ENCODE data around the gene PAK4. TPM values are rescaled to one million over a fixed set of nuclear protein-coding genes. Genes with fewer than 3 reads are reported as not detected.
A peak's percentile ranks its signal among the peaks of the same experiment; 100 is the strongest.

Gene PAK4
- total and polyA plus RNA-seq, 9 of the 15 experiments (the other 6 are each of a cell fraction or from before 2014, with no cell fraction given) = 0.21 to 33.5 (median 5.8) TPM

DNA sequence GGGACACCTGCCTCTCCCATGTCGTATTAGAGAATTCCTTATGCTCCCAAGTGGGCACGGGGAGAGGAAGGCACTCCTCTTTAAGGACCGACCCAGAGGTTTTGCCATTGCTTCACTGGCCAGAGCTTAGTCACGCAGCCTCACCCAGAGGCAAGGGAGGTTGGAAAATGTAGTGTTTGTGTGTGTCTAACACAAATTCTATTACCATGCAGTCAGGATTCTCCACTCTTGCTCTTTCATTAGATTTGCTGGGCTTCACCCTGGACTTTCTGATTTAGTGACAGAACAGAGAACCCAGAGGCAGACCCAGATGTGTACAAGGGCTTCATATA is 56.6 kb downstream of the PAK4 start (continued):
- TF ChIP-seq, protein P1, sequence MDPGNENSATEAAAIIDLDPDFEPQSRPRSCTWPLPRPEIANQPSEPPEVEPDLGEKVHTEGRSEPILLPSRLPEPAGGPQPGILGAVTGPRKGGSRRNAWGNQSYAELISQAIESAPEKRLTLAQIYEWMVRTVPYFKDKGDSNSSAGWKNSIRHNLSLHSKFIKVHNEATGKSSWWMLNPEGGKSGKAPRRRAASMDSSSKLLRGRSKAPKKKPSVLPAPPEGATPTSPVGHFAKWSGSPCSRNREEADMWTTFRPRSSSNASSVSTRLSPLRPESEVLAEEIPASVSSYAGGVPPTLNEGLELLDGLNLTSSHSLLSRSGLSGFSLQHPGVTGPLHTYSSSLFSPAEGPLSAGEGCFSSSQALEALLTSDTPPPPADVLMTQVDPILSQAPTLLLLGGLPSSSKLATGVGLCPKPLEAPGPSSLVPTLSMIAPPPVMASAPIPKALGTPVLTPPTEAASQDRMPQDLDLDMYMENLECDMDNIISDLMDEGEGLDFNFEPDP (CRISPR knock-in tag; IDR thresholded peaks at IDR 0.05) = no peak
- TF ChIP-seq TCF3 (CRISPR knock-in tag; IDR thresholded peaks at IDR 0.05) (no peak), RFX1 (IDR thresholded peaks at IDR 0.05) (no peak), RAD21 (CRISPR knock-in tag; conservative IDR thresholded peaks at IDR 0.05 in 1 of 2, IDR thresholded peaks at IDR 0.05 in 1 of 2) (no peak), CBFA2T2 (conservative IDR thresholded peaks at IDR 0.05) (no peak)
- TF ChIP-seq, protein P2, sequence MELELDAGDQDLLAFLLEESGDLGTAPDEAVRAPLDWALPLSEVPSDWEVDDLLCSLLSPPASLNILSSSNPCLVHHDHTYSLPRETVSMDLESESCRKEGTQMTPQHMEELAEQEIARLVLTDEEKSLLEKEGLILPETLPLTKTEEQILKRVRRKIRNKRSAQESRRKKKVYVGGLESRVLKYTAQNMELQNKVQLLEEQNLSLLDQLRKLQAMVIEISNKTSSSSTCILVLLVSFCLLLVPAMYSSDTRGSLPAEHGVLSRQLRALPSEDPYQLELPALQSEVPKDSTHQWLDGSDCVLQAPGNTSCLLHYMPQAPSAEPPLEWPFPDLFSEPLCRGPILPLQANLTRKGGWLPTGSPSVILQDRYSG (tag; conservative IDR thresholded peaks at IDR 0.05; ENCODE audit: low read depth) = no peak

DNA sequence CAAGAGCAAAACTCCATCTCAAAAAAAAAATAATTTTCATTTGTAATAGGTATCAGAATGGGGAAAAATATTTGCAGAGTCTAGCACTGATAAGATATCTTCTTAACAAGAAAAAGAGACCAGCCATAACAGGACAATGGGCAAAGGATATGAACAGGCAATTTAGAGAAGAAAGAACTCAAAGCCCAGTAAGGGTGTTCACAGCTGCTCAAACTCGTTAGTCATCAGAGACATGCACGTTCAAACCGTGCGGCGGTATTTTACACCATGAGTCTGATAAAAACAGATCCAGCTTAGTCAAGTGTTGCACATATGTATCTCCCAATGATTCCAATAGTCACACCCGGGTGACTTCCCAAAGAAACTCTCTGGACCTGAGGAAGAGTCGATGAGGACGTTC is 57.5 kb downstream of the PAK4 start:
- in situ Hi-C loops (cut with MboI) (no loop called here), intact Hi-C loops (cut with micrococcal nuclease) (no loop called here)
- CTCF ChIA-PET (ENCODE audit: low intra/inter-chr PET ratio) = interaction anchor here (0.7 kb wide), 1 partner anchor 642 kb away, joined by 3 read pairs; no protein-coding TSS in a partner anchor
- no peaks in the 10 kb centered on the region for H3K79me2 ChIP-seq (ENCODE audit: control insufficient read depth, insufficient read depth, low read length)
- H3K9me3 ChIP-seq (replicated peaks; ENCODE audit: control insufficient read depth, insufficient read depth, low read depth, low read length) = no peaks in the 10 kb centered on the region
- FAIRE-seq (peak; percentile 74), DNase-seq (ENCODE audit: extremely low read depth in 1 of 4, low spot score in 3 of 4) (peak in 2 of 4 experiments; percentile 39 to 43), ATAC-seq (peak; percentile 33; the same call in 2 of the 3 replicates)
- H3K36me3 ChIP-seq (ENCODE audit: control insufficient read depth, insufficient read depth, low read length) = peaks cover 13% of the 10 kb centered on the region; the same call in 2 of the 3 replicates
- H3K27ac ChIP-seq (ENCODE audit: extremely low read depth, low read depth, low read length) = peak overlapping the region; percentile 24; the same call in 1 of the 3 replicates
- no peak overlapping the region for H2AFZ ChIP-seq (ENCODE audit: low read depth, low read length)
- peaks cover 0 to 14% of the 10 kb centered on the region in 2 experiments; a peak in 3 of 5 replicates for H3K4me1 ChIP-seq (replicated peaks in 1 of 2; ENCODE audit: control insufficient read depth in 2 of 2, insufficient read depth in 2 of 2, low read length in 2 of 2)
- no peak overlapping the region for H3K4me3 ChIP-seq
- POLR2A ChIA-PET = interaction anchor here (1.1 kb wide), 1 partner anchor 46 kb away, joined by 4 read pairs; no protein-coding TSS in a partner anchor
- H3K9me1 ChIP-seq (ENCODE audit: control insufficient read depth, insufficient read depth, low read length) = no peaks in the 10 kb centered on the region
- H4K20me1 ChIP-seq (replicated peaks; ENCODE audit: control insufficient read depth, insufficient read depth, low read length) = no peaks in the 10 kb centered on the region; the same call in 1 of the 2 replicates
- BruUV-seq (replicated peaks) = no TSS peak
- WGBS (ENCODE audit: insufficient coverage, low coverage, missing lambda C conversion rate) = 18% methylated on average over 8 of the region's 8 CpGs
- H3K27me3 ChIP-seq (ENCODE audit: control insufficient read depth in 2 of 2, insufficient read depth in 2 of 2, low read length in 2 of 2) = no peaks in the 10 kb centered on the region
- H3K4me2 ChIP-seq (ENCODE audit: insufficient read depth, low read length) = peak overlapping the region; percentile 20; the same call in 1 of the 2 replicates
- H3K9ac ChIP-seq (ENCODE audit: insufficient read depth in 1 of 2, low read depth in 2 of 2, low read length in 2 of 2) = no peak overlapping the region
- TF ChIP-seq BHLHE40 (IDR thresholded peaks at IDR 0.05; ENCODE audit: low read length) (peak; percentile 74), ZNF77 (CRISPR knock-in tag; IDR thresholded peaks at IDR 0.05) (no peak), MAFF (IDR thresholded peaks at IDR 0.05; ENCODE audit: low read length) (no peak), GABPB1 (CRISPR knock-in tag; IDR thresholded peaks at IDR 0.05) (no peak), EP300 (IDR thresholded peaks at IDR 0.05; ENCODE audit: low read length) (no peak)
- TF ChIP-seq, protein P3, sequence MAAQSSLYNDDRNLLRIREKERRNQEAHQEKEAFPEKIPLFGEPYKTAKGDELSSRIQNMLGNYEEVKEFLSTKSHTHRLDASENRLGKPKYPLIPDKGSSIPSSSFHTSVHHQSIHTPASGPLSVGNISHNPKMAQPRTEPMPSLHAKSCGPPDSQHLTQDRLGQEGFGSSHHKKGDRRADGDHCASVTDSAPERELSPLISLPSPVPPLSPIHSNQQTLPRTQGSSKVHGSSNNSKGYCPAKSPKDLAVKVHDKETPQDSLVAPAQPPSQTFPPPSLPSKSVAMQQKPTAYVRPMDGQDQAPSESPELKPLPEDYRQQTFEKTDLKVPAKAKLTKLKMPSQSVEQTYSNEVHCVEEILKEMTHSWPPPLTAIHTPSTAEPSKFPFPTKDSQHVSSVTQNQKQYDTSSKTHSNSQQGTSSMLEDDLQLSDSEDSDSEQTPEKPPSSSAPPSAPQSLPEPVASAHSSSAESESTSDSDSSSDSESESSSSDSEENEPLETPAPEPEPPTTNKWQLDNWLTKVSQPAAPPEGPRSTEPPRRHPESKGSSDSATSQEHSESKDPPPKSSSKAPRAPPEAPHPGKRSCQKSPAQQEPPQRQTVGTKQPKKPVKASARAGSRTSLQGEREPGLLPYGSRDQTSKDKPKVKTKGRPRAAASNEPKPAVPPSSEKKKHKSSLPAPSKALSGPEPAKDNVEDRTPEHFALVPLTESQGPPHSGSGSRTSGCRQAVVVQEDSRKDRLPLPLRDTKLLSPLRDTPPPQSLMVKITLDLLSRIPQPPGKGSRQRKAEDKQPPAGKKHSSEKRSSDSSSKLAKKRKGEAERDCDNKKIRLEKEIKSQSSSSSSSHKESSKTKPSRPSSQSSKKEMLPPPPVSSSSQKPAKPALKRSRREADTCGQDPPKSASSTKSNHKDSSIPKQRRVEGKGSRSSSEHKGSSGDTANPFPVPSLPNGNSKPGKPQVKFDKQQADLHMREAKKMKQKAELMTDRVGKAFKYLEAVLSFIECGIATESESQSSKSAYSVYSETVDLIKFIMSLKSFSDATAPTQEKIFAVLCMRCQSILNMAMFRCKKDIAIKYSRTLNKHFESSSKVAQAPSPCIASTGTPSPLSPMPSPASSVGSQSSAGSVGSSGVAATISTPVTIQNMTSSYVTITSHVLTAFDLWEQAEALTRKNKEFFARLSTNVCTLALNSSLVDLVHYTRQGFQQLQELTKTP (IDR thresholded peaks at IDR 0.05; ENCODE audit: low read depth in 1 of 2, partially characterized antibody in 2 of 2) = peak in 1 of 2 experiments; percentile 100
- TF ChIP-seq, protein P4, sequence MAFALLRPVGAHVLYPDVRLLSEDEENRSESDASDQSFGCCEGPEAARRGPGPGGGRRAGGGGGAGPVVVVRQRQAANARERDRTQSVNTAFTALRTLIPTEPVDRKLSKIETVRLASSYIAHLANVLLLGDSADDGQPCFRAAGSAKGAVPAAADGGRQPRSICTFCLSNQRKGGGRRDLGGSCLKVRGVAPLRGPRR (CRISPR knock-in tag; IDR thresholded peaks at IDR 0.05) = no peak
